ENCODE results near the gene ZNF184. TPM values are rescaled to one million over a fixed set of nuclear protein-coding genes. Genes with fewer than 3 reads are reported as not detected.

Gene ZNF184
- total RNA-seq, 4 donors from 2014 or later: 3.9 to 6.0 (median 4.4) TPM

DNA sequence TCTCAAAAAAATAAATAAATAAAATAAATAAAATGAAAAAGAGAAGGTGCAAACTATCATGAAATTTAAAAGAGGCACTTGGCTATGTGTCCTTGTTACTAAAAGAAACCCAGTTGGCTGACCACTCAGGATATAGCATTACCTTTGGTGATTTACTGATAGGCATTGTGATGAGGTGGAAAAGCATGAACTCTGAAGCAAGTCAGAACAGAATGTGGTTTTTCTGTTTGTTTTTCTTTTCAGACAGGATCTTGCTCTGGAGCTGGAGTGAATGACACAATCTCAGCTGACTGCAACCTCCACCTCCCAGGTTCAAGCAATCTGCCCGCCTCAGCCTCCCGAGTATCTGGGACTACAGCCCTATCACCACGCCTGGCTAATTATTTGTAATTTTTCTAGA is 31.9 kb downstream of the ZNF184 start:
- no peak overlapping the region for H3K4me3 ChIP-seq
- no peaks in the 10 kb centered on the region for H3K9me3 ChIP-seq
- DNase-seq (no peak), ATAC-seq (no peak)
- intact Hi-C loops (cut with DNase I; ENCODE audit: low total_unique reads): no loop called here
- H3K36me3 ChIP-seq: no peaks in the 10 kb centered on the region
- H3K4me1 ChIP-seq: no peaks in the 10 kb centered on the region
- in situ Hi-C loops (cut with MboI; ENCODE audit: low sequenced_read_pairs in 4 of 4): no loop called here
- no peaks in the 10 kb centered on the region for H3K27me3 ChIP-seq
- TF ChIP-seq CTCF (IDR thresholded peaks at IDR 0.05 in 4 of 5, conservative IDR thresholded peaks at IDR 0.05 in 1 of 5) (no peak), POLR2A (IDR thresholded peaks at IDR 0.05) (no peak)
- H3K27ac ChIP-seq: no peak overlapping the region

DNA sequence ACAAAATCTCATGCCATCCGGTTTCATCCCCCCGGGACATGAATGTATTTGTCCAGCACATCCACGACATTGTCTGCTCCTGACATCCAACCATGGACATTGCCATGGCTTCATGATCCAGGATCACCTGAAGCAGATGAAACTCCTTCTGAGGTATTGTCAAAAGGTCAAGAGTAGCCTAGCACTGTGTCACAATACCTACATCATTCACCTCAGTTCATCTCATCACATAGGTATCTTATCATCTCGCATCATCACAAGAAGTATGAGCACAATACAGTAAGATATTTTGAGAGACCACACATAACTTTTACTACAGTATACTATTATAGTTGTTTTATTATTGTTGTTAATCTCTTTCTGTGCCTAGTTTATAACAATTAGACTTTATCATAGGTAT is 33.5 kb downstream of the ZNF184 start:
- no peaks in the 10 kb centered on the region for H3K9me3 ChIP-seq
- H3K4me3 ChIP-seq: no peak overlapping the region
- no peaks in the 10 kb centered on the region for H3K36me3 ChIP-seq
- in situ Hi-C loops (cut with MboI; ENCODE audit: low sequenced_read_pairs in 4 of 4): no loop called here
- no peaks in the 10 kb centered on the region for H3K27me3 ChIP-seq
- TF ChIP-seq POLR2A (IDR thresholded peaks at IDR 0.05) (no peak), CTCF (IDR thresholded peaks at IDR 0.05 in 4 of 5, conservative IDR thresholded peaks at IDR 0.05 in 1 of 5) (no peak)
- DNase-seq (no peak), ATAC-seq (no peak)
- H3K4me1 ChIP-seq: no peaks in the 10 kb centered on the region
- H3K27ac ChIP-seq: no peak overlapping the region
- intact Hi-C loops (cut with DNase I; ENCODE audit: low total_unique reads): no loop called here

DNA sequence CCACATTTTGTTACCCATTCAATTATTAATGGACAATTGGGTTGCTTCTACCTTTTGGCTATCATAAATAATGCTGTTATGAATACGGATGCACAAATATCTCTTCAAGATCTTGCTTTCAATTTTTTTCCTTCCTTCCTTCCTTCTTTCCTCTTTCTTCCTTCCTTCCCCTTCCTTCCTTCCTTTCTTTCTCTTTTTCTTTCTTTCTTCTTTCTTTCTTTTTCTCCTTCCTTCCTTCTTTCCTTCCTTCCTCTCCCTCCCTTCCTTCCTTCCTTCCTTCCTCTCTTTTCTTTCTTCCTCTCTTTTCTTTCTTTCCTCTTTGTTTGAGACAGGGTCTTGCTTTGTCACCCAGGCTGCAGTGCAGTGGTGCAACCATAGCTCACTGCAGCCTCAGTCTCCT is 39.2 kb downstream of the ZNF184 start:
- H3K27me3 ChIP-seq: no peaks in the 10 kb centered on the region
- ATAC-seq: no peak
- no peaks in the 10 kb centered on the region for H3K36me3 ChIP-seq
- no peak overlapping the region for H3K27ac ChIP-seq
- H3K4me3 ChIP-seq: no peak overlapping the region
- H3K4me1 ChIP-seq: no peaks in the 10 kb centered on the region
- DNase-seq: no peak
- no peaks in the 10 kb centered on the region for H3K9me3 ChIP-seq
- in situ Hi-C loops (cut with MboI; ENCODE audit: low sequenced_read_pairs in 4 of 4): no loop called here
- intact Hi-C loops (cut with DNase I; ENCODE audit: low total_unique reads): no loop called here
- TF ChIP-seq CTCF (IDR thresholded peaks at IDR 0.05 in 4 of 5, conservative IDR thresholded peaks at IDR 0.05 in 1 of 5) (no peak), POLR2A (IDR thresholded peaks at IDR 0.05) (no peak)

GRCh38 chr6:27428966-27429365 is 43.9 kb downstream of the ZNF184 start:
- no peak overlapping the region for H3K27ac ChIP-seq
- no peaks in the 10 kb centered on the region for H3K4me1 ChIP-seq
- H3K27me3 ChIP-seq: no peaks in the 10 kb centered on the region
- no peaks in the 10 kb centered on the region for H3K9me3 ChIP-seq
- no peak for DNase-seq
- intact Hi-C loops (cut with DNase I; ENCODE audit: low total_unique reads): no loop called here
- no peaks in the 10 kb centered on the region for H3K36me3 ChIP-seq
- in situ Hi-C loops (cut with MboI; ENCODE audit: low sequenced_read_pairs in 4 of 4): no loop called here
- no peak overlapping the region for H3K4me3 ChIP-seq
- TF ChIP-seq POLR2A (IDR thresholded peaks at IDR 0.05): no peak
- no peak for TF ChIP-seq CTCF (IDR thresholded peaks at IDR 0.05 in 4 of 5, conservative IDR thresholded peaks at IDR 0.05 in 1 of 5)
- no peak for ATAC-seq

DNA sequence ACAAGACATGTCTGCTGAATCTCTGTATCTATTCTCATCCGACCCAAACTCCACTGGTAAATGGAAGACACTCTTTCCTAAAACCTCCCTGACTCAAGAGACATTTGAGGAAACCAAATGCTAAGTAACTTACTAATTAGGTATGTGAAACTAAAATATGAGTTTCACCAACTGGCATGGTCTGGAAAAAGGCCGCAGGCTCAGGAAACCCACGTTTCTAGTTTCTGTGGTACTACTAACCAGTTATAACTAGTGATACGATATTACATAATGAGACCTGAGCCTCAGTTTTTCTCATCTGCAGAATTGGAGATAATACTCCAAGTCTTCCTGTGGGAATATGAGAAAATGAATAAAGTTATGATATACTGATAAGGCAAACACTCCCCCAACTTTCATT is 44.4 kb downstream of the ZNF184 start:
- Histone ChIP-seq H3K27ac (no peak overlapping the region), H3K27me3 (no peaks in the 10 kb centered on the region), H3K4me1 (no peaks in the 10 kb centered on the region), H3K9me3 (no peaks in the 10 kb centered on the region), H3K4me3 (no peak overlapping the region), H3K36me3 (no peaks in the 10 kb centered on the region)
- no peak for TF ChIP-seq CTCF (IDR thresholded peaks at IDR 0.05 in 4 of 5, conservative IDR thresholded peaks at IDR 0.05 in 1 of 5)
- TF ChIP-seq POLR2A (IDR thresholded peaks at IDR 0.05): no peak
- no peak for ATAC-seq
- in situ Hi-C loops (cut with MboI; ENCODE audit: low sequenced_read_pairs in 4 of 4): no loop called here
- no peak for DNase-seq
- intact Hi-C loops (cut with DNase I; ENCODE audit: low total_unique reads): no loop called here

Data from gastrocnemius medialis (tissue), 4 donors.